ENCODE results near the gene CBLN1. TPM values are rescaled to one million over a fixed set of nuclear protein-coding genes. Genes with fewer than 3 reads are reported as not detected.

Gene CBLN1
- total RNA-seq, 4 donors from 2014 or later: 0.26 to 0.38 TPM; not detected in 2

DNA sequence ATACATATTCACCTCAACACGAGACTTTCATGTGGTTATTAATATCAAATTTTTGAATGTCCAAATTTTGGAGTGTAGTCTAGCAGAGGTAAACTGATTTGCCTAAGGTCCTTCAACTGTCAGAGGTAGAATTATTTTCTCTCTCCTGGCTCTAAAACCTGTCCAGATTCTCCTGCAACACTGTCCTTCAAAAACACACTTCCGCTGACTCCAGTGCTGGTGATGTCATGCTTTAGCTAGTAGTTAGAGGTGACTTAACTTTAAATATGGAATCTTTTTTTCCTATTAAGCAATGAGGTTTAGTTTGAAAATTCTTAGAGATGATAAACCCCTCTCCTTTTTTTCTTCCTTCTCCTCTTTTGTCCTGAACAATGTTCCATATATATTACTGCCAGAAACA lies 10.8 kb upstream of the CBLN1 start:
- Histone ChIP-seq H3K27me3 (peaks cover 0 to 24% (median 0%) of the 10 kb centered on the region in 4 donors), H3K4me3 (no peak overlapping the region), H3K27ac (no peak overlapping the region), H3K9me3 (no peaks in the 10 kb centered on the region), H3K4me1 (no peaks in the 10 kb centered on the region), H3K36me3 (no peaks in the 10 kb centered on the region)
- 65 to 70% methylated on average over 2 of the region's 2 CpGs for WGBS, 2 donors
- no peak for DNase-seq
- intact Hi-C loops (cut with DNase I): no loop called here
- TF ChIP-seq, protein P1, sequence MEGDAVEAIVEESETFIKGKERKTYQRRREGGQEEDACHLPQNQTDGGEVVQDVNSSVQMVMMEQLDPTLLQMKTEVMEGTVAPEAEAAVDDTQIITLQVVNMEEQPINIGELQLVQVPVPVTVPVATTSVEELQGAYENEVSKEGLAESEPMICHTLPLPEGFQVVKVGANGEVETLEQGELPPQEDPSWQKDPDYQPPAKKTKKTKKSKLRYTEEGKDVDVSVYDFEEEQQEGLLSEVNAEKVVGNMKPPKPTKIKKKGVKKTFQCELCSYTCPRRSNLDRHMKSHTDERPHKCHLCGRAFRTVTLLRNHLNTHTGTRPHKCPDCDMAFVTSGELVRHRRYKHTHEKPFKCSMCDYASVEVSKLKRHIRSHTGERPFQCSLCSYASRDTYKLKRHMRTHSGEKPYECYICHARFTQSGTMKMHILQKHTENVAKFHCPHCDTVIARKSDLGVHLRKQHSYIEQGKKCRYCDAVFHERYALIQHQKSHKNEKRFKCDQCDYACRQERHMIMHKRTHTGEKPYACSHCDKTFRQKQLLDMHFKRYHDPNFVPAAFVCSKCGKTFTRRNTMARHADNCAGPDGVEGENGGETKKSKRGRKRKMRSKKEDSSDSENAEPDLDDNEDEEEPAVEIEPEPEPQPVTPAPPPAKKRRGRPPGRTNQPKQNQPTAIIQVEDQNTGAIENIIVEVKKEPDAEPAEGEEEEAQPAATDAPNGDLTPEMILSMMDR (IDR thresholded peaks at IDR 0.05): no peak
- TF ChIP-seq POLR2A (IDR thresholded peaks at IDR 0.05): no peak

DNA sequence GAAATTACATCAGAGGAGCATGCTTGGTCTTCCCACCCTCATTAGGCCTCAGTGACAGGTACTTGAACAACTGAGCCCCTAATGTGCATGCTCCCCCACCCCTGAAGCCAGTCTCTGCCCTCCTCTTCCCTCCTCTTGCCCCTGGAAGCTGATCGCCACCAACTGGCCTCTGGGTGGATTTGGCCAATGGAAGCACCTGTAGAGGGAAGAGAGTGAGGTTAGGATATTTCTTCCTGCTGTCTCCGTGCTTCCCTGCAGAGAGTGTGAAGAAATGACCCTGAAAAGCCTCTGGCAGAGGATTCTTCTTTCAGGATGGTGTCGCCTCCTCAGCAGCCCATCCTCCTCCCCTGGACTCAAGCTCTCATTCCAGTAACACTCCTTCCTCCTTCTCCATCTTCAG lies 5.9 kb upstream of the CBLN1 start:
- no peak overlapping the region for H3K4me3 ChIP-seq
- no peaks in the 10 kb centered on the region for H3K9me3 ChIP-seq
- no peak for DNase-seq
- H3K27me3 ChIP-seq: peaks cover 0 to 60% (median 13%) of the 10 kb centered on the region in 4 donors
- intact Hi-C loops (cut with DNase I): no loop called here
- peaks cover under 1 to 14% (median 1%) of the 10 kb centered on the region in 3 donors for H3K4me1 ChIP-seq
- H3K27ac ChIP-seq: no peak overlapping the region
- 12 to 39% methylated on average over 3 of the region's 3 CpGs for WGBS, 2 donors
- no peaks in the 10 kb centered on the region for H3K36me3 ChIP-seq
- TF ChIP-seq POLR2A (IDR thresholded peaks at IDR 0.05): no peak
- TF ChIP-seq, protein P1 (IDR thresholded peaks at IDR 0.05): no peak

DNA sequence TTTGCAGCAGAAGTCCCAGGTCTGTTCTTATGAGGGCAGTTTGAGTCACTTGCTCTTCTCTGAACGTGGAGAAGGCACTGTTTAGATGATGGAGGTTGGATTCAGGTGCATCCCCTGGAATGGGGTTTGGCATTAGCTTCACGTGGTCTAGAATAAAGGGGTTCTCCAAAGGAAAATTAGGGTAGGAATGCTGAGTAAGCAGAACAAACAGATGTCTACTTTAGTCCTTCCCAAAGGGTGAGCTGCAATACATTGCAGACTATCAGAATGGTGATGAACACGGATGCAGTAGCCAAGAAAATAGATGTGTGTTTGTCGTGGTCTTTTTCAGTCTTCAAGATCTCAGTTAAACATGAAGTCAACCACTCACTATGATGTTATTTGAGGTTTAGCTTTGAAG lies 3.3 kb upstream of the CBLN1 start:
- H3K27me3 ChIP-seq: peaks cover 10 to 86% (median 23%) of the 10 kb centered on the region in 4 donors
- intact Hi-C loops (cut with DNase I): no loop called here
- WGBS, 2 donors: 41 to 46% methylated on average over 3 to 4 of the region's 4 CpGs
- no peak overlapping the region for H3K4me3 ChIP-seq
- no peak for TF ChIP-seq POLR2A (IDR thresholded peaks at IDR 0.05)
- TF ChIP-seq, protein P1 (IDR thresholded peaks at IDR 0.05): no peak
- H3K4me1 ChIP-seq: peaks cover 2 to 38% (median 22%) of the 10 kb centered on the region in 3 donors
- no peak for DNase-seq
- H3K36me3 ChIP-seq: no peaks in the 10 kb centered on the region
- H3K9me3 ChIP-seq: no peaks in the 10 kb centered on the region
- H3K27ac ChIP-seq: no peak overlapping the region

DNA sequence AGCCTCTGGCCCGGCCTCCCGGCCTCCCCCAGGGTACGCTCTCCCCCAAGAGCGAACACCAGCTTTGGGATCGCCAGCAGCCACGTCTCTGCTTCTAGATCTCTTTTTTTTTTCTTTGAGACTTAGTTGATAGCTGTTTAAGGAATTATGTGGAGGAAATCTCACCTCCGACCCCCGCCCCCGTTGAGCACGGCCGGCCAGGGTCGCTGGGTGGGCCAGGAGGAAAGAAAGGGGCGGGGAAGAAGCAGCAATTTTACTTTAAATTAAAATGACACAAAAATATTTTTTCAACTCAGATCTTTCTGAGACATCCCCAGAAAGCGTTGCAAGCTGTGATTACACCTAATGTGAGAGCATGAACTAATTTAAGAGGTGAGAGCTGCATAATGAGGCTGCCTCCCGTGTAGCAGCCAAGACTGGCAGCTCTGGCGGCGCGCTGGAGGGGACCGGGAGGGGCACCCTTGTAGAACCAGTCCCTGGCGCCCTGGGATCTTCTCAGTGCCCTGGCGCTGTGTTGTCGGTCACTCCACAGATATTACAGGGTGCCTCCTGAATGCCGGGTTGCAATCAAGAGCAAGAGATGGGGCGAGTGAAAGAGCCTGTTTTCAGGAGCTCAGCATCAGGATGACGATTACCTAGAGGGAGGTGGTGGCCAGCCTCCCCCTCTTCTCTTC lies 1.9 kb upstream of the CBLN1 start:
- H3K27me3 ChIP-seq: peaks cover 19 to 95% (median 30%) of the 10 kb centered on the region in 4 donors
- peak overlapping the region in 1 of 4 donors; percentile 51 for H3K4me3 ChIP-seq
- DNase-seq: no peak
- no peak overlapping the region for H3K27ac ChIP-seq
- peaks cover 2 to 49% (median 22%) of the 10 kb centered on the region in 3 donors for H3K4me1 ChIP-seq
- TF ChIP-seq POLR2A (IDR thresholded peaks at IDR 0.05): no peak
- TF ChIP-seq, protein P1 (IDR thresholded peaks at IDR 0.05): no peak
- no peaks in the 10 kb centered on the region for H3K9me3 ChIP-seq
- no peaks in the 10 kb centered on the region for H3K36me3 ChIP-seq
- intact Hi-C loops (cut with DNase I): no loop called here
- WGBS, 2 donors: 7 to 19% methylated on average over 10 to 20 of the region's 25 CpGs

DNA sequence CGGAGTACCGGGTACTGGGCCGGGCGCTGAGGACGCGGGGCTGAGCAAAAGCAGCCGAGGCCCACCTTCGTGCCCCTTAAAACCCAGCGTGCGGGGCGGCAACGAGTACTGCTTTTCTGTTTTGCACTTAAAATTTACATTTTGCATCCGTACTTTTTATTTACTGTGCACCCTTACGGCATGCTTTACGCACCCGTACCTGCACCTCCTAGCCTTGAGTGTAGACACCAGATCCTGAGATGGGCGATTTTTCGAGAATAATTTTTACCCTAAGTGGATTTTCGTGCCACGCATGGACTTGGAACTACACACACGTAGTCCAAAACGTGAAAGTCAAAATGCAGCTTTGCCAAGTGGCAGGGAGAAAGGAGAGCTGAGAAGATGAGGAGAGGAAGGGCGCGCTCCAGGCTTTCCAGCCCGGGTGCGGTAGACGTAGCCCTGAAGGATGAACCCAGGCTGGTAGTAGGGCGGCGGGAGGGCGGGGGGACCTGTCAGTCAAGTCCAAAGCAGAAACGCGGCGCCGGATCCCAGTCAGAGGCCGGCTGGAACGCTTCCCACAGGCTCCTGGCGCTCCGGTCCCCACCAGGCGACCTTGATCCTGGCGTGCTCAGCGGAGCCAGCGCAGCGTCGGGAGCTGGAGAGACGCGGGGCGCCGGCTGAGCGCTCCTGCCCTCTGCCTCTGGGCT lies 1.2 kb upstream of the CBLN1 start:
- Histone ChIP-seq H3K9me3 (no peaks in the 10 kb centered on the region), H3K4me1 (peaks cover 4 to 56% (median 22%) of the 10 kb centered on the region in 3 donors), H3K27ac (no peak overlapping the region), H3K4me3 (peak overlapping the region in 3 of 4 donors; percentile 34 to 64 (median 51)), H3K27me3 (peaks cover 25 to 98% (median 33%) of the 10 kb centered on the region in 4 donors), H3K36me3 (no peaks in the 10 kb centered on the region)
- TF ChIP-seq POLR2A (IDR thresholded peaks at IDR 0.05): no peak
- TF ChIP-seq, protein P1 (IDR thresholded peaks at IDR 0.05): no peak
- 4 to 9% methylated on average over 24 to 46 of the region's 49 CpGs for WGBS, 2 donors
- intact Hi-C loops (cut with DNase I): no loop called here
- DNase-seq: no peak

All from esophagus squamous epithelium (tissue), 5 donors.